Central memory CD4-positive, alpha-beta T cell (primary cell): ENCODE results near the gene ATP9A.
"Not testable (repeated sequence)": the region's sequence is repeated elsewhere in the genome, so short reads cannot be mapped to it uniquely, and the experiment has no call there.

Experiments
- DNase-seq: peaks from one replicate; pipeline ENCODE4 v3.0.0; 2022

The ATP9A gene

GRCh38 chr20:51725584-51726176, 42.5 kb downstream of the ATP9A start:
- no peak for DNase-seq

GRCh38 chr20:51723026-51723425, 45.2 kb downstream of the ATP9A start:
- not testable (repeated sequence) for DNase-seq

GRCh38 chr20:51722246-51722645, 45.9 kb downstream of the ATP9A start:
- not testable (repeated sequence) for DNase-seq

- DNase-seq = no peak
Measured at GRCh38 chr20:51720854-51721253, 47.3 kb downstream of the ATP9A start.

- no peak for DNase-seq
Measured at GRCh38 chr20:51720384-51720783, 47.8 kb downstream of the ATP9A start.

DNA sequence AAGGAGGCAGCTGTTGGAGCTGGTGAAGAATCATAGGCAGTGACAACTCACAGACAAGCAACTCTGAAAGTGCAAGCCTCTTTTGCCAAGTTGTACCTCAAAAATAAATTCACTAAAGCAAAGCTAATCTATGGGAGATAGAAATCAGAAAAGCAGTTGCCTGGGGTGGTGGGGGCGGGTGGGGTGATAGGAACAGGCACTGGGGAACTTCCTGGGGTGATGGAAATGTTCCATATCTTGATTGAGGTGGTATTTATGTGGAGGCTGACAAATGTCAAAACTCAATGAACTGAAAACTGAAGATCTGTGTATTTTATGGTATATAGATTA, 52.4 kb downstream of the ATP9A start:
- DNase-seq = no peak

DNA sequence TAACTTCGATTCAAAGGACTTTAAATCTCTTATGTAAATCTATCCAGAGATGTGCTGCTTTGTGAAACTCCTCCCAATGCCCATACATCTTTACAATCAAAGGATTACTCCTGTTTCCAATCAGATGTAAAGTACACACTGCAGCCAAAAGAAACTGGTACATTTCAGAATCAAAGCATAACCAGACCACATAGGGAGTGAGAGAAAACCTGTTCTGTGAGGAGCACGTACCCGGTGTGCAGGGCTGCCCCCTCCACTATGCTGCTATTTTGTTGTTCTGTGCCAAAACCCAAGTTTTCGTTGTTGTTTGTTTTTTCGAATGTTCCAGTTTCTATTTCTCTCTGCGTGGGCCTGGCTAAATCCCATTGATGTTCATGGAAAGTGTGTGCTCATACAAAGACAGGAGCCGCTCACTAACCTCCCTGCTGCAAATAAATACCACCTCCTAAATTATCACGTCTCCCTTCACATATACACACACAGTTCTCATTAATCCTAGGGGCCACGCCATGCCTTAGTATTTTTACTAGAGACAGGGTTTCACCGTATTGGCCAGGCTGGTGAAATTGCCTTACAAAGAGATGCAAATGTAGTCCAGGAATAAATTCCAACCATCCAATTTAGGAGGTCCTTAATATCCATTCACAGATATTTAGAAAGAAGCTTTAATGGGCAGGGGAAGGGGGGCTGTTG, 52.9 kb downstream of the ATP9A start:
- no peak for DNase-seq

DNA sequence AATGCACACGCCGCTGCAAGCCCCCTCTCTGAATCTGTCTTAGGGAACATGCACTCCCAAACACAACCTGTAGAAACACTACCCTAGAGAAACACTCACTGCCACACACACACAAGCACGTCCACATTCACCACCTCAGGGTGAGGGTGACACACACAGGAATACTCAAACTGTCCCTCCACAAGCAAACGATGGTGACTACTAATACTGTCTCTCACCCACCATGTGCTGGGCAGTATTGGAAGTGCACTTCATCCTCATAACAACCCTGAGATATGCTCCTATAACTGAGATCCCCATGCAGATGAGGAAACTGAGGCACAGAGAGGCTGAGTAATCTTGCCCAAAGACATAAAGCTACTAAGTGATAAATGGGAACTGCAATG, 55.0 kb downstream of the ATP9A start:
- no peak for DNase-seq

DNA sequence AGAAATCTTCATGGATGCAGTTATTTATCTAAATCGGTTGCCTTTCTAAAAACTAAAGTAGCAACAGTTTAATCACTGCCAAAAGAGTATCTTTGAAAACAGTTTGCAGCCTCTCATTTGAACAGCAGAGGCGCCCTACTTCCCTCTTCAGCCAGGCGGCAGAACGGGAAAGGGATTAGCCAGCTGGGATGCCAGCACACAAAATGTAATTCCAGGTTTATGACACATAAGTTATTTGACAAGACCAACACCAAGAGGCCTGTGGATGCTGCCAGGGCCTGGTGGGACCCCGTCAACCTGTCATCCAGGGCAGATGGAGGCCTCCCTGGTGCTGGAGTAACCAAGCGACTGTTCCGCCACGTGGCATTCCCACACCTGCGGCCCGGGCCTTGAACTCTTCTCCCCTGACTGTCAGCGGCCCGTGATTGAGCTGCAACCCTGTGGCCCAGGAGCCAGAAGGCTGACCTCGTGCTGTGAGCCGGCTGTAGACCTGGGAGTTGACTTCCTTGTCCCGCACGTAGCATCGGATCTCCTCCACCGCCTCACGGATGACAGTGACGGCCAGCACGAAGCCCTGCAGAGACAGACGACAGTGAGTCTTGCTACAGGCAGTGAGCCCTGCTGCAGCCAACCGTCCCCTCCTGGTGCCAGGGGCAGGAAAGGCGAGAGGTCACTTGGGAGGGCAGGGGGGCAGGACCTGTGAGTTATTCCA, 55.5 kb downstream of the ATP9A start:
- DNase-seq = no peak

- DNase-seq = no peak
Measured at GRCh38 chr20:51711426-51711825, 56.8 kb downstream of the ATP9A start.

- no peak for DNase-seq
Measured at GRCh38 chr20:51710361-51710894, 57.8 kb downstream of the ATP9A start.

DNA sequence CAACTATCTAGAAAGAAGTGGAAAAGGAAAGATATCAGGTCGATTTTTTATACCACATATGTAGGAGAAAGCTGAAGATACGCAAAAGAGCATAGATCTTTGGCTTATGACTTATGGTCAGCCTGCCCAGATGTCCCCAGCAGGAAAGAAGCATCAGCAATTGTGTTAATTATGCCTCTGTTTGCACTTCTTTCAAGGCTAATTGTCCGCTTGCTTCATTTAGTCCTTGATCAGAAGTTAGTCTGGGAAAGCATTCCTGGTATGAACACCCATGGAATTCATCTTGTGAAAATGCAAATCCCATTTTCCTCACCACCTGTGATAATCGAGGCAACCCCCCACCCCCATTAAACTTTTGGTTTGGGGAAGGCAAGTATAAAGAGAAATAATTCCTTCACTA, 62.8 kb downstream of the ATP9A start:
- DNase-seq = no peak

DNA sequence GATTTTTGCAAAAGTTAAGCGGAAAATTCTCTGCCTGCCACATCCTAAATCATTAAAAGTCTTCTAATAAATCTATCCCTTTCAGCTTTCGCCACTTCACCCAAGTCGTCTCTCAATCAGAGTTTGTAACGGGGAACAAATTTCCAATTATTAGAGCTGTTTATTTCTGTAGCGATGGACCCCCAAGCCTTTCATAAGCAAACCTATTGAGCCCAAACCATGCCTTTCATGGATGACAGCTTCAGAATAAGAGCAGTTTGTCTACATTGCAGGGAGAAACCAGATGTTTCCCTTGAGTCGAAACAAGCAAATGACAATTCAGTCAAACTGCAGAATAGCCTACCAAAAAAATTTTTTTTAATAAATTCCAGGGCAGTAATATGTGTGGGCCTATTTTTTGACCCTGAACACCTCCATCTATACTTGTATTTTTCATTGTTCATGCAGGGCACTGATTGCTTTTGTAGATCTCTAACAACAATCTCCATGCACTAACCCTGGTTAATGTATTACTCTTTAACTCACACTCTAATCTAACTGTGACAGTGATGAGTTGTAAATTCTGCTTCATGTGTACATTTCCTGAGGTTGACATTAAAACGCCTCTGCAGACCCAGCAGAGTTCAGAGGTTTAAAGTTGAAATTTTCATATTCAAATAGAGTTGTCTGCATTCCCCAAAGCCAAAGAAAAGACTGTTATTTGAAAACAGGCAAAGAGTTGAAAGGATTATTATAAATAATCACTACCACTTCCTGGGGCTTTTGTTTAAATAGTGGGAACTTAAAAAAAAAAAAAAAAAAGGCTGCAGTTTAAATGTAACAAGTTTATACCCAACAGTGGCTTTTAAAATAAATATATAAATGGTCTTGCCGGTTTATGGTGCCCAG, 64.5 kb downstream of the ATP9A start:
- no peak for DNase-seq

GRCh38 chr20:51702556-51702955, 65.6 kb downstream of the ATP9A start:
- DNase-seq = no peak

DNA sequence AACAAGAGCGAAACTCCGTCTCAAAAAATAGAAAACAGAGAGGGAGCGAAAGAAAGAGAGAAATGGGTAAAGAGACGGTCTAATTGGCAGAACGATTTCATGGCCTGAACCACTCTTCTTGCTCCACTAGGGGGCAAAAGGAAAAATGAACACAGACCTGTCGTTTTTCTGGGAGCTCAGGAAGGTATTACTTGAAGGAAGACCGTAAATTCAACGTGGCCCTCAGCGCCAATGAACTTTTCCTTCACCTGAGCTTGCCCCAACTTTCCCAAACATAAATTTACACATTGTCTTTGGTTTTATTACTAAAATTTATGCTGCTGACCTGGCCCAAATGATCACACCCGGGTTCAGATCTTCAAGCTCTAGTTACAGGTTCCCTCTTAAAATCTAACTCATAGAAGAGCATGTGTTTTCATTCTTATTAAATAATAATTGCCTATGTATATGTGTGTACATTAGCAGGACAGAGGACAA, 67.3 kb downstream of the ATP9A start:
- no peak for DNase-seq

- no peak for DNase-seq
Measured at GRCh38 chr20:51698252-51698651, 69.9 kb downstream of the ATP9A start.

GRCh38 chr20:51697096-51697826, 70.9 kb downstream of the ATP9A start:
- DNase-seq = no peak

- no peak for DNase-seq
Measured at GRCh38 chr20:51696304-51697071, 71.7 kb downstream of the ATP9A start.

GRCh38 chr20:51695574-51696303, 72.5 kb downstream of the ATP9A start:
- DNase-seq = no peak

GRCh38 chr20:51692806-51693400, 75.3 kb downstream of the ATP9A start:
- DNase-seq = no peak
